Neural crest cell (in vitro differentiated cells): ENCODE data around the gene FOXC1. TPM values are rescaled to one million over a fixed set of nuclear protein-coding genes. Genes with fewer than 3 reads are reported as not detected.

Experiments used
- DNase-seq: peaks from one replicate; pipeline ENCODE4 v3.0.0; 2021; ENCODE audit warnings: low read depth, mixed read lengths, low spot score
- H3K27ac Mint-ChIP-seq: one replicate; pipeline ENCODE4 v1.8.0; 2021; ENCODE audit warnings: mild to moderate bottlenecking, mixed read lengths; ENCODE audit not compliant: unreplicated experiment
- H3K27me3 Mint-ChIP-seq: 2 replicates; pipeline ENCODE4 v1.8.0; 2021; ENCODE audit warnings: low read depth, mild to moderate bottlenecking, mixed read lengths
- H3K36me3 Mint-ChIP-seq: 2 replicates; pipeline ENCODE4 v1.8.0; 2021; ENCODE audit warnings: low read depth, mild to moderate bottlenecking, mixed read lengths
- H3K4me1 Mint-ChIP-seq: 2 replicates; pipeline ENCODE4 v1.8.0; 2021; ENCODE audit warnings: mixed read lengths
- H3K4me3 Mint-ChIP-seq: one replicate; pipeline ENCODE4 v1.8.0; 2021; ENCODE audit warnings: mild to moderate bottlenecking, mixed read lengths
- H3K9me3 Mint-ChIP-seq: 2 replicates; pipeline ENCODE4 v1.8.0; 2021; ENCODE audit warnings: mixed read lengths
- CTCF ChIP-seq: fragments of 200-600 bp; sonication (generic); conservative IDR thresholded peaks from 2 replicates; pipeline ENCODE4 v1.5.0; 2021; ENCODE audit warnings: antibody characterized with exemption, mild to moderate bottlenecking
- total RNA-seq: library from RNA; stranded (reverse); gene quantifications from 2 replicates; pipeline ENCODE4 v1.2.1, GENCODE V29; 2021

Gene FOXC1
- total RNA-seq, 1 donor from 2014 or later: 1.7 TPM

- peaks cover 23% of the 10 kb centered on the region for H3K4me1 Mint-ChIP-seq
- no peaks in the 10 kb centered on the region for H3K36me3 Mint-ChIP-seq
- peaks cover 96% of the 10 kb centered on the region for H3K27me3 Mint-ChIP-seq
- no peak for DNase-seq
- H3K9me3 Mint-ChIP-seq: no peaks in the 10 kb centered on the region
- H3K4me3 Mint-ChIP-seq: peak overlapping the region; percentile 42
- no peak overlapping the region for H3K27ac Mint-ChIP-seq
- TF ChIP-seq CTCF: no peak
Observed at GRCh38 chr6:1624851-1625781, 15.4 kb downstream of the FOXC1 start.

- peaks cover 23% of the 10 kb centered on the region for H3K4me1 Mint-ChIP-seq
- H3K27ac Mint-ChIP-seq: no peak overlapping the region
- H3K36me3 Mint-ChIP-seq: no peaks in the 10 kb centered on the region
- peak overlapping the region; percentile 42 for H3K4me3 Mint-ChIP-seq
- peaks cover 95% of the 10 kb centered on the region for H3K27me3 Mint-ChIP-seq
- no peaks in the 10 kb centered on the region for H3K9me3 Mint-ChIP-seq
- no peak for DNase-seq
- no peak for TF ChIP-seq CTCF
Observed at GRCh38 chr6:1625794-1626435, 16.2 kb downstream of the FOXC1 start.

- Mint-ChIP-seq H3K36me3 (no peaks in the 10 kb centered on the region), H3K4me1 (peaks cover 23% of the 10 kb centered on the region), H3K4me3 (peak overlapping the region; percentile 42), H3K9me3 (no peaks in the 10 kb centered on the region), H3K27ac (no peak overlapping the region), H3K27me3 (peaks cover 93% of the 10 kb centered on the region)
- TF ChIP-seq CTCF: no peak
- DNase-seq: no peak
Observed at GRCh38 chr6:1626481-1626880, 16.8 kb downstream of the FOXC1 start.

- no peak overlapping the region for H3K4me3 Mint-ChIP-seq
- no peaks in the 10 kb centered on the region for H3K36me3 Mint-ChIP-seq
- H3K9me3 Mint-ChIP-seq: no peaks in the 10 kb centered on the region
- no peak for DNase-seq
- H3K27ac Mint-ChIP-seq: no peak overlapping the region
- peaks cover 81% of the 10 kb centered on the region for H3K27me3 Mint-ChIP-seq
- peaks cover 23% of the 10 kb centered on the region for H3K4me1 Mint-ChIP-seq
- no peak for TF ChIP-seq CTCF
Observed at GRCh38 chr6:1627827-1628560, 18.3 kb downstream of the FOXC1 start.

GRCh38 chr6:1629316-1629715 is 19.6 kb downstream of the FOXC1 start:
- no peak for DNase-seq
- Mint-ChIP-seq H3K27me3 (peaks cover 69% of the 10 kb centered on the region), H3K9me3 (no peaks in the 10 kb centered on the region), H3K4me1 (peaks cover 18% of the 10 kb centered on the region), H3K4me3 (no peak overlapping the region), H3K27ac (no peak overlapping the region), H3K36me3 (no peaks in the 10 kb centered on the region)
- no peak for TF ChIP-seq CTCF
